ENCODE measurements around the gene MDN1. TPM values are rescaled to one million over a fixed set of nuclear protein-coding genes. Genes with fewer than 3 reads are reported as not detected.
"Not testable (repeated sequence)": the region's sequence is repeated elsewhere in the genome, so short reads cannot be mapped to it uniquely, and the experiment has no call there.

The MDN1 gene
- total RNA-seq, 2 donors from 2014 or later: 21.3 to 36.0 TPM

DNA sequence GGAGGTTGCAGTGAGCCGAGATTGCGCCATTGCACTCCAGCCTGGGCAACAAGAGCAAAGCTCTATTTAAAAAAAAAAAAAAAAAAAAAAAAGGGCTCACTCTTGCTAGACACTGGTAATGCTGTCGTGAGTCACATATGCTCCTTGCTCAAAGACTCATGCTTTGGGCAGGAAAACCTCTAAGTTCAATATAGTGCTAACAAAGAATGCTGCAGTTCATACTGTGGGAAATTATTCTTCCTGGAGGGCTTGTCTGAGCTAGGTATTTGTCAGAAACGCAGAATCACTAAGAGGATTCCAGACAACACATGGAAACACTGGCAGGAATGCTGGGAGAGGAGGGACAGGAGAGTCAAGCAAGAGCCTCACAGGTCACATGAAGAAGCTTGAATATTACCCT is 178.8 kb downstream of the MDN1 start:
- no peak overlapping the region for H3K4me3 ChIP-seq
- no peak for DNase-seq (ENCODE audit: low spot score)
- ATAC-seq (ENCODE audit: insufficient number of reproducible peaks, low FRiP score, low read depth): no peak
- no peaks in the 10 kb centered on the region for H3K9me3 ChIP-seq
- peaks cover 3% of the 10 kb centered on the region for H3K36me3 ChIP-seq
- H3K27ac ChIP-seq: no peak overlapping the region
- TF ChIP-seq, protein P1, sequence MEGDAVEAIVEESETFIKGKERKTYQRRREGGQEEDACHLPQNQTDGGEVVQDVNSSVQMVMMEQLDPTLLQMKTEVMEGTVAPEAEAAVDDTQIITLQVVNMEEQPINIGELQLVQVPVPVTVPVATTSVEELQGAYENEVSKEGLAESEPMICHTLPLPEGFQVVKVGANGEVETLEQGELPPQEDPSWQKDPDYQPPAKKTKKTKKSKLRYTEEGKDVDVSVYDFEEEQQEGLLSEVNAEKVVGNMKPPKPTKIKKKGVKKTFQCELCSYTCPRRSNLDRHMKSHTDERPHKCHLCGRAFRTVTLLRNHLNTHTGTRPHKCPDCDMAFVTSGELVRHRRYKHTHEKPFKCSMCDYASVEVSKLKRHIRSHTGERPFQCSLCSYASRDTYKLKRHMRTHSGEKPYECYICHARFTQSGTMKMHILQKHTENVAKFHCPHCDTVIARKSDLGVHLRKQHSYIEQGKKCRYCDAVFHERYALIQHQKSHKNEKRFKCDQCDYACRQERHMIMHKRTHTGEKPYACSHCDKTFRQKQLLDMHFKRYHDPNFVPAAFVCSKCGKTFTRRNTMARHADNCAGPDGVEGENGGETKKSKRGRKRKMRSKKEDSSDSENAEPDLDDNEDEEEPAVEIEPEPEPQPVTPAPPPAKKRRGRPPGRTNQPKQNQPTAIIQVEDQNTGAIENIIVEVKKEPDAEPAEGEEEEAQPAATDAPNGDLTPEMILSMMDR (IDR thresholded peaks at IDR 0.05): no peak
- H3K27me3 ChIP-seq (replicated peaks; ENCODE audit: insufficient read depth): no peaks in the 10 kb centered on the region
- H3K4me1 ChIP-seq (ENCODE audit: control insufficient read depth in 1 of 2, low read depth in 2 of 2): peaks cover 11 to 16% of the 10 kb centered on the region in 2 donors

DNA sequence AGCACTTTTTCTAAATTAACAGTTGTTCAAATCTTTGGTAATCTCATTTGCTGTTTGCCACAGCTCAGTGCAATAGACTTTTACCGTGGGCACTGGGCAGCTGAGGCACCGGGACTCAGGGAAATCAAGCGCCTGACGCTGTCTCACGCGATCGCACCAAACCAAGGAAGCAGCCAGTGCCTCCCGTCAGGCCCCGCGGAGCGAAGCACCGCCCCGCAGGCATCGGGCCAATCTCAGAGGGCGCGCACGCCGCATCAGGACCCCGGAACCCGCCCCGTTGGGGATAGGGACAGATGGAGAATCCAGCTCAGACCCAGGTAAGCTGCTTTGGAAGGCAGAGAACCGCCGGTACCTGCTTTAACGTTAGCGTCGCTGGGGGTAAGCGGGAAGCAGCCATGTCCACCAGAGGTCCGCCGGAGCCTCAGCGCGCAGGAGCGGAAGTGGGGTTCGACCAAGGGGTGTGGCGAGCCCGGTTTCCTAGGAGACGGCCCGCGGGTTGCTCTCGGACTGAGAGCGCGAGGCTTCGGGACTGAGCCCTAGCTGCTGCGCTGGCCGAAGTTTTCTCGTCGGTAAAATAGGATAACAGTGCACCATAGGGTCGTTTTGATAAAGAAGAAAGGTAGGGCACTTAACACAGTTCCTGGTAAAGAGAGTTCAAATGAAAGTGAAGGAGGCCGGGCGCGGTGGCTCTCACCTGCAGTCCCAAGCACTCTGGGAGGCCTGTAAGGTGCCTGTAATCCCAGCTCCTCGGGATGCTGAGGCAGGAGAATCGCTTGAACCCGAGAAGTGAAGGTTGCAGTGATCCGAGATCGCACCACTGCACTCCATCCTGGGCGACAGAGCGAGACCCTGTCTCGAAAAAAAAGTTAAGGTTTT is 181.0 kb downstream of the MDN1 start, which contains the start of gene LYRM2:
Gene LYRM2, minus strand, starts transcription at position 428 of the 876 bp plus-strand sequence. Its CDS starts 31 bp downstream, at position 397.
- peaks cover 11 to 16% of the 10 kb centered on the region in 2 donors for H3K4me1 ChIP-seq (ENCODE audit: control insufficient read depth in 1 of 2, low read depth in 2 of 2)
- peak within 1 kb of the TSS; percentile 85 to 86 for H3K27ac ChIP-seq
- H3K9me3 ChIP-seq: no peaks in the 10 kb centered on the region
- DNase-seq (ENCODE audit: low spot score) (peak; percentile 76), ATAC-seq (ENCODE audit: insufficient number of reproducible peaks, low FRiP score, low read depth) (peak; percentile 95)
- no peaks in the 10 kb centered on the region for H3K36me3 ChIP-seq
- TF ChIP-seq, protein P1 (IDR thresholded peaks at IDR 0.05): no peak
- no peaks in the 10 kb centered on the region for H3K27me3 ChIP-seq (replicated peaks; ENCODE audit: insufficient read depth)
- H3K4me3 ChIP-seq: peak within 1 kb of the TSS; percentile 87

DNA sequence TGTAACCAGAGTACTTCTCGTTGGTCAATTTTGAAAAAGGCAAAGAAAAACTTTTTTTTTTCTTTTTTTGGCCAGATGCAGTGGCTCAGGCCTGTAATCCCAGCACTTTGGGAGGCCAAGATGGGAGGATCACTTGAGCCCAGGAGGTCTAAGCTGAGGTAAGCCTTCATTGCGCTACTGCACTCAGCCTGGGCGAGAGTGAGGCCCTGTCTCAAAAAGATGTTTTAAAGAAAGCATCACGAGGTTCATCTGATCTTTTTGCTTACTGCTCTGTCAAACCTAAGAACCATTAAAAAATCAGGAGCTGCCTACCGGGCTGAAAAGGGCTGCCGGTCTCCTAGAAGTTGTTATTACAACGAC is 181.7 kb downstream of the MDN1 start:
- ATAC-seq (ENCODE audit: insufficient number of reproducible peaks, low FRiP score, low read depth) (no peak), DNase-seq (ENCODE audit: low spot score) (no peak)
- no peaks in the 10 kb centered on the region for H3K9me3 ChIP-seq
- H3K36me3 ChIP-seq: no peaks in the 10 kb centered on the region
- H3K4me3 ChIP-seq: peak overlapping the region; percentile 87
- no peaks in the 10 kb centered on the region for H3K27me3 ChIP-seq (replicated peaks; ENCODE audit: insufficient read depth)
- TF ChIP-seq, protein P1 (IDR thresholded peaks at IDR 0.05): no peak
- peaks cover 11 to 16% of the 10 kb centered on the region in 2 donors for H3K4me1 ChIP-seq (ENCODE audit: control insufficient read depth in 1 of 2, low read depth in 2 of 2)
- peak overlapping the region; percentile 85 to 86 for H3K27ac ChIP-seq

DNA sequence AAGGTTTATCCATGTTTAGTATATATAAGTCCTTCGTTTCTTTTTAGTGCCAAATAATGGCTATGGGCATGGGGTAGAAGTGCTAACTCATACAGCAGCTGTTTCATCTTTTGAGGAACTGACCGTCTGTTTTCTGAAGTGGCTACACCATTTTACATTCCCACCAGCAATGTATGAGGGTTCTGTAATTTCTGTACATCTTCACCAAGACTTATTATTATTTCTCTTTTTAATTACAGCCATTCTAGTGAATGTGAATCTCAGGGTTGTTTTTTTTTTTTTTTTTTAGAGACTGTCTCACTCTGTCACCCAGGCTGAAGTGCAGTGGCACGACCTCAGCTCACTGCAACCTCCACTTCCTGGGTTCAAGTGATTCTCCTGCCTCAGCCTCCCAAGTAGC is 183.2 kb downstream of the MDN1 start:
- DNase-seq (ENCODE audit: low spot score); H3K9me3 ChIP-seq; H3K27ac ChIP-seq; H3K36me3 ChIP-seq; ATAC-seq (ENCODE audit: insufficient number of reproducible peaks, low FRiP score, low read depth); H3K4me3 ChIP-seq; H3K27me3 ChIP-seq (replicated peaks; ENCODE audit: insufficient read depth): not testable (repeated sequence)
- H3K4me1 ChIP-seq (ENCODE audit: control insufficient read depth in 1 of 2, low read depth in 2 of 2): peaks cover 11 to 16% of the 10 kb centered on the region in 2 donors

DNA sequence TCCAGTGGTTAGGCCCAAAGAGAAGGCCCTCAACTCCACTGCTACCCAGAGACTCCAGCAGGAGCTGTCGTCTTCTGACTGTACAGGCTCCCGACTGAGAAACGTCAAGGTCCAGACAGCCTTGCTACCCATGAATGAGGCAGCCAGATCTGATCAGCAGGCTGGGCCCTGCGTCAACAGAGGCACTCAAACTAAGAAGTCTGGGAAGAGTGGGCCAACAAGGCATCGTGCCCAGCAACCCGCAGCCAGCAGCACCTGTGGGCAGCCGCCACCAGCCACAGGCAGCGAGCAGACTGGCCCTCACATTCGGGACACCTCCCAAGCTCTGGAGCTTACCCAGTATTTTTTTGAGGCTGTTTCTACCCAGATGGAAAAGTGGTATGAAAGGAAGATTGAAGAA is 189.1 kb downstream of the MDN1 start:
- Histone ChIP-seq H3K9me3 (no peaks in the 10 kb centered on the region), H3K4me1 (ENCODE audit: control insufficient read depth in 1 of 2, low read depth in 2 of 2) (no peaks in the 10 kb centered on the region), H3K27me3 (replicated peaks; ENCODE audit: insufficient read depth) (no peaks in the 10 kb centered on the region), H3K4me3 (no peak overlapping the region), H3K27ac (peak overlapping the region; percentile 21 to 39), H3K36me3 (peaks cover 24% of the 10 kb centered on the region)
- no peak for DNase-seq (ENCODE audit: low spot score)
- ATAC-seq (ENCODE audit: insufficient number of reproducible peaks, low FRiP score, low read depth): no peak
- TF ChIP-seq, protein P1 (IDR thresholded peaks at IDR 0.05): no peak
